GM20431 (cell line): Measurements from ENCODE around the gene SLC2A6.
"Not testable (repeated sequence)": the region's sequence is repeated elsewhere in the genome, so short reads cannot be mapped to it uniquely, and the experiment has no call there.

Experiments used
- in situ Hi-C: fragments of 300-500 bp; cut with MseI, MboI; formaldehyde crosslinking; loops from one replicate; pipeline ENCODE4 v1.15.0; 2020; ENCODE audit warnings: low sequenced_read_pairs; ENCODE audit not compliant: unreplicated experiment

SLC2A6 gene

GRCh38 chr9:133465984-133466383 lies 12.9 kb downstream of the SLC2A6 start:
- in situ Hi-C loops = no loop called here

- in situ Hi-C loops = no loop called here
Measured at GRCh38 chr9:133464638-133465037, 14.3 kb downstream of the SLC2A6 start.

GRCh38 chr9:133463864-133464615 lies 14.9 kb downstream of the SLC2A6 start:
- in situ Hi-C loops = no loop called here

GRCh38 chr9:133463234-133463863 lies 15.6 kb downstream of the SLC2A6 start:
- in situ Hi-C loops = no loop called here

GRCh38 chr9:133461975-133462374 lies 16.9 kb downstream of the SLC2A6 start:
- in situ Hi-C loops = no loop called here

- in situ Hi-C loops = no loop called here
Measured at GRCh38 chr9:133460405-133461175, 18.3 kb downstream of the SLC2A6 start.

GRCh38 chr9:133459476-133460404 lies 19.2 kb downstream of the SLC2A6 start, which contains the start of gene CACFD1:
TSS of gene CACFD1 (plus strand) at chr9:133459978. CDS start at chr9:133460067, 89 bp downstream.
- in situ Hi-C loops = no loop called here

- in situ Hi-C loops = no loop called here
Measured at GRCh38 chr9:133458643-133459312, 20.1 kb downstream of the SLC2A6 start.

- in situ Hi-C loops = no loop called here
Measured at GRCh38 chr9:133457748-133458147, 21.2 kb downstream of the SLC2A6 start.

- in situ Hi-C loops = no loop called here
Measured at GRCh38 chr9:133457233-133457632, 21.7 kb downstream of the SLC2A6 start.

GRCh38 chr9:133456409-133456808 lies 22.5 kb downstream of the SLC2A6 start:
- in situ Hi-C loops = no loop called here

- in situ Hi-C loops = no loop called here
Measured at GRCh38 chr9:133455936-133456335, 23.0 kb downstream of the SLC2A6 start.

GRCh38 chr9:133454943-133455673 lies 23.8 kb downstream of the SLC2A6 start:
- in situ Hi-C loops = no loop called here

- in situ Hi-C loops = no loop called here
Measured at GRCh38 chr9:133454325-133454724, 24.6 kb downstream of the SLC2A6 start.

GRCh38 chr9:133453651-133454050 lies 25.2 kb downstream of the SLC2A6 start:
- in situ Hi-C loops = no loop called here

- in situ Hi-C loops = no loop called here
Measured at GRCh38 chr9:133452562-133452961, 26.3 kb downstream of the SLC2A6 start.

GRCh38 chr9:133451865-133452264 lies 27.0 kb downstream of the SLC2A6 start:
- in situ Hi-C loops = not testable (repeated sequence)

- in situ Hi-C loops = no loop called here
Measured at GRCh38 chr9:133449760-133450159, 29.1 kb downstream of the SLC2A6 start.
